ENCODE data around the gene CBY3. TPM values are rescaled to one million over a fixed set of nuclear protein-coding genes. Genes with fewer than 3 reads are reported as not detected.
"Not testable (repeated sequence)": the region's sequence is repeated elsewhere in the genome, so short reads cannot be mapped to it uniquely, and the experiment has no call there.

The CBY3 gene
- total RNA-seq, 1 experiment from 2014 or later = not detected

GRCh38 chr5:179657302-179658178 is 23.3 kb downstream of the CBY3 start:
- H2AFZ ChIP-seq (ENCODE audit: low read depth, low read length, poor library complexity, severe bottlenecking); POLR2A ChIA-PET; H3K27ac ChIP-seq (ENCODE audit: low read depth, low read length); CTCF ChIA-PET; H3K9ac ChIP-seq (ENCODE audit: low read length); DNase-seq (ENCODE audit: low read depth, low spot score); H3K27me3 ChIP-seq (ENCODE audit: insufficient read depth, low read length); H3K9me2 ChIP-seq (ENCODE audit: insufficient read depth); H3K4me3 ChIP-seq (replicated peaks in 1 of 2; ENCODE audit: low read depth in 1 of 2, low read length in 2 of 2); BruUV-seq (replicated peaks); RAD21 ChIA-PET (ENCODE audit: low non-redundant PET in 1 of 2, low total read pairs in 2 of 2, uncharacterized antibody in 2 of 2, unreplicated experiment in 2 of 2); H4K20me1 ChIP-seq (ENCODE audit: insufficient read depth); H3K36me3 ChIP-seq (ENCODE audit: control insufficient read depth in 1 of 2, insufficient read depth in 2 of 2, low read length in 2 of 2); H3K79me2 ChIP-seq (ENCODE audit: insufficient read depth, low read length); H3K4me1 ChIP-seq (ENCODE audit: control insufficient read depth in 1 of 2, insufficient read depth in 2 of 2, low read length in 2 of 2); H3K9me3 ChIP-seq (ENCODE audit: control insufficient read depth in 1 of 2, insufficient read depth in 1 of 2, low read depth in 1 of 2, low read length in 2 of 2): not testable (repeated sequence)
- intact Hi-C loops (cut with micrococcal nuclease) = loop anchor here (2.0 kb wide), 1 partner anchor 41 kb away; the partner anchor contains the start of gene CANX
- H3K4me2 ChIP-seq (ENCODE audit: low read length) = 0 out of 2 replicates have a peak overlapping the region, but pooled peaks have one; percentile 37
- peak; percentile 94 for ATAC-seq

- H3K4me2 ChIP-seq (ENCODE audit: low read length); H3K4me3 ChIP-seq (replicated peaks in 1 of 2; ENCODE audit: low read depth in 1 of 2, low read length in 2 of 2); BruUV-seq (replicated peaks); CTCF ChIA-PET; H3K27me3 ChIP-seq (ENCODE audit: insufficient read depth, low read length); H3K79me2 ChIP-seq (ENCODE audit: insufficient read depth, low read length); H3K9ac ChIP-seq (ENCODE audit: low read length); H4K20me1 ChIP-seq (ENCODE audit: insufficient read depth); DNase-seq (ENCODE audit: low read depth, low spot score); POLR2A ChIA-PET; RAD21 ChIA-PET (ENCODE audit: low non-redundant PET in 1 of 2, low total read pairs in 2 of 2, uncharacterized antibody in 2 of 2, unreplicated experiment in 2 of 2); H3K36me3 ChIP-seq (ENCODE audit: control insufficient read depth in 1 of 2, insufficient read depth in 2 of 2, low read length in 2 of 2); ATAC-seq; H3K9me2 ChIP-seq (ENCODE audit: insufficient read depth); H2AFZ ChIP-seq (ENCODE audit: low read depth, low read length, poor library complexity, severe bottlenecking); intact Hi-C loops (cut with micrococcal nuclease); H3K9me3 ChIP-seq (ENCODE audit: control insufficient read depth in 1 of 2, insufficient read depth in 1 of 2, low read depth in 1 of 2, low read length in 2 of 2); H3K4me1 ChIP-seq (ENCODE audit: control insufficient read depth in 1 of 2, insufficient read depth in 2 of 2, low read length in 2 of 2); H3K27ac ChIP-seq (ENCODE audit: low read depth, low read length): not testable (repeated sequence)
Observed at GRCh38 chr5:179653135-179653534, 27.7 kb downstream of the CBY3 start.

DNA sequence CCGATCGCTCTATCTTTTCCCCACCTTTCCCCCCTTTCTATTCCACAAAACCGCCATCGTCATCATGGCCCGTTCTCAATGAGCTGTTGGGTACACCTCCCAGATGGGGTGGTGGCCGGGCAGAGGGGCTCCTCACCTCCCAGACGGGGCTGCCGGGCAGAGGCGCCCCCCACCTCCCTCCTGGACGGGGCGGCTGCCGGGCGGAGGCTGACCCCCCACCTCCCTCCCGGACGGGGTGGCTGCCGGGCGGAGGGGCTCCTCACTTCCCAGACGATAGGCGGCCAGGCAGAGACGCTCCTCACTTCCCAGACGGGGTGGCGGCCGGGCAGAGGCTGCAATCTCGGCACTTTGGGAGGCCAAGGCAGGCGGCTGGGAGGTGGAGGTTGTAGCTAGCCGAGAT is 30.6 kb downstream of the CBY3 start:
- ATAC-seq; H3K4me3 ChIP-seq (replicated peaks in 1 of 2; ENCODE audit: low read depth in 1 of 2, low read length in 2 of 2); H3K4me1 ChIP-seq (ENCODE audit: control insufficient read depth in 1 of 2, insufficient read depth in 2 of 2, low read length in 2 of 2); H3K27me3 ChIP-seq (ENCODE audit: insufficient read depth, low read length); H3K9ac ChIP-seq (ENCODE audit: low read length); H3K4me2 ChIP-seq (ENCODE audit: low read length); H3K79me2 ChIP-seq (ENCODE audit: insufficient read depth, low read length); DNase-seq (ENCODE audit: low read depth, low spot score); POLR2A ChIA-PET; H3K9me3 ChIP-seq (ENCODE audit: control insufficient read depth in 1 of 2, insufficient read depth in 1 of 2, low read depth in 1 of 2, low read length in 2 of 2); BruUV-seq (replicated peaks); H3K27ac ChIP-seq (ENCODE audit: low read depth, low read length); RAD21 ChIA-PET (ENCODE audit: low non-redundant PET in 1 of 2, low total read pairs in 2 of 2, uncharacterized antibody in 2 of 2, unreplicated experiment in 2 of 2); H4K20me1 ChIP-seq (ENCODE audit: insufficient read depth); intact Hi-C loops (cut with micrococcal nuclease); H3K9me2 ChIP-seq (ENCODE audit: insufficient read depth); CTCF ChIA-PET; H3K36me3 ChIP-seq (ENCODE audit: control insufficient read depth in 1 of 2, insufficient read depth in 2 of 2, low read length in 2 of 2); H2AFZ ChIP-seq (ENCODE audit: low read depth, low read length, poor library complexity, severe bottlenecking): not testable (repeated sequence)

DNA sequence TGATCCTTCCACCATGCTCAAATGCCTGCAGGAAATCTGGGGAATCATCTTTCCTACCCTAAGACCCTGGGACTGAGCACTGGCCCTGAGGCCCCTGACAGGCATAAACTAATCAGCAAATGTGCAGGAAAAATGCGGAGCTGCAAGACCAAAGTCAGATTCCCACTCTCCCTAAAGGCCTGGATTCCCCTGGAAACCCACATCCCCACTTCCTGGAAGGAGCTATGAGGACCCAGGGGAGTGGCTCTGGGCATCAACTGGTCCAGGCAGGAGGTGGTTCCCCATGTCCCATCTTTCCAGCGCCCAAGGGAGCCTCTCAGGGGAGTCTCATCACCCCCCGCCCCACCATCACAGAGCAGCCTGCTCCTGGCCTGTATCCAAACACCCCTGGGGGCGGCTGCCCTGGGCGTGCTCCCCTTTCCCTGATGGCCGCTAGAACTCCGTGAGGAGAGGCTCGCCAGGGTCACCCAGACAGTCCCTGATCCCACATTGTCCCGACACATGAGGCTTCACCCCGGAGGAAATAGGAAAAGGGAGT is 31.6 kb downstream of the CBY3 start:
- ATAC-seq = not testable (repeated sequence)

More for the DNA sequence above, 31.6 kb downstream of the CBY3 start:
- CTCF ChIA-PET; H3K9ac ChIP-seq (ENCODE audit: low read length); H3K27me3 ChIP-seq (ENCODE audit: insufficient read depth, low read length); H3K79me2 ChIP-seq (ENCODE audit: insufficient read depth, low read length); H4K20me1 ChIP-seq (ENCODE audit: insufficient read depth); H3K4me1 ChIP-seq (ENCODE audit: control insufficient read depth in 1 of 2, insufficient read depth in 2 of 2, low read length in 2 of 2); POLR2A ChIA-PET; H2AFZ ChIP-seq (ENCODE audit: low read depth, low read length, poor library complexity, severe bottlenecking); H3K27ac ChIP-seq (ENCODE audit: low read depth, low read length); H3K9me3 ChIP-seq (ENCODE audit: control insufficient read depth in 1 of 2, insufficient read depth in 1 of 2, low read depth in 1 of 2, low read length in 2 of 2); RAD21 ChIA-PET (ENCODE audit: low non-redundant PET in 1 of 2, low total read pairs in 2 of 2, uncharacterized antibody in 2 of 2, unreplicated experiment in 2 of 2); H3K4me3 ChIP-seq (replicated peaks in 1 of 2; ENCODE audit: low read depth in 1 of 2, low read length in 2 of 2); H3K36me3 ChIP-seq (ENCODE audit: control insufficient read depth in 1 of 2, insufficient read depth in 2 of 2, low read length in 2 of 2); H3K9me2 ChIP-seq (ENCODE audit: insufficient read depth); BruUV-seq (replicated peaks); H3K4me2 ChIP-seq (ENCODE audit: low read length); DNase-seq (ENCODE audit: low read depth, low spot score); intact Hi-C loops (cut with micrococcal nuclease): not testable (repeated sequence)

Data from HCT116 (cell line).